Measurements from ENCODE around the gene LRP4. TPM values are rescaled to one million over a fixed set of nuclear protein-coding genes. Genes with fewer than 3 reads are reported as not detected.

The LRP4 gene
- total RNA-seq, 1 donor from 2014 or later = 49.3 TPM

DNA sequence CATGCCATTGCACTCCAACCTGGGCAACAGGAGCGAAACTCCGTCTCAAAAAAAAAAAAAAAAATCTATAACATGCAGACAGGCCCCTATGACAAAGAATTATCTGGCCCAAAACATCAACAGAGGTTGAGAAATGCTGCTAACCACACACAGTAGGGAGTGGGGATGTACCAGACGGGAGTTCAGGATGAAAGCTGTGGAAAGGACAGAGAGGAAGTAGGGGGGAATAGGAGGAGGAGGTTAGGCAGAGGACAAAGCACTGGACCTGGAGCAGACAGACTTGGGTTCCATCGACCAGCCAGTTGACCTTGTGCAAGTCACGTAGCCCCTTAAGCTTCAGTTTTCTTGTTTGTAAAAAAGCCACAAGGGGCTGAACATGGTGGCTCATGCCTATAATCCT lies 12.5 kb downstream of the LRP4 start:
- Mint-ChIP-seq H3K27ac (ENCODE audit: unreplicated experiment) (peak overlapping the region; percentile 74), H3K4me3 (ENCODE audit: unreplicated experiment) (no peak overlapping the region), H3K36me3 (ENCODE audit: unreplicated experiment) (peaks cover 2% of the 10 kb centered on the region), H3K27me3 (ENCODE audit: unreplicated experiment) (no peaks in the 10 kb centered on the region), H3K4me1 (ENCODE audit: unreplicated experiment) (peaks cover 55% of the 10 kb centered on the region), H3K9me3 (ENCODE audit: unreplicated experiment) (no peaks in the 10 kb centered on the region)
- TF ChIP-seq, protein P1, sequence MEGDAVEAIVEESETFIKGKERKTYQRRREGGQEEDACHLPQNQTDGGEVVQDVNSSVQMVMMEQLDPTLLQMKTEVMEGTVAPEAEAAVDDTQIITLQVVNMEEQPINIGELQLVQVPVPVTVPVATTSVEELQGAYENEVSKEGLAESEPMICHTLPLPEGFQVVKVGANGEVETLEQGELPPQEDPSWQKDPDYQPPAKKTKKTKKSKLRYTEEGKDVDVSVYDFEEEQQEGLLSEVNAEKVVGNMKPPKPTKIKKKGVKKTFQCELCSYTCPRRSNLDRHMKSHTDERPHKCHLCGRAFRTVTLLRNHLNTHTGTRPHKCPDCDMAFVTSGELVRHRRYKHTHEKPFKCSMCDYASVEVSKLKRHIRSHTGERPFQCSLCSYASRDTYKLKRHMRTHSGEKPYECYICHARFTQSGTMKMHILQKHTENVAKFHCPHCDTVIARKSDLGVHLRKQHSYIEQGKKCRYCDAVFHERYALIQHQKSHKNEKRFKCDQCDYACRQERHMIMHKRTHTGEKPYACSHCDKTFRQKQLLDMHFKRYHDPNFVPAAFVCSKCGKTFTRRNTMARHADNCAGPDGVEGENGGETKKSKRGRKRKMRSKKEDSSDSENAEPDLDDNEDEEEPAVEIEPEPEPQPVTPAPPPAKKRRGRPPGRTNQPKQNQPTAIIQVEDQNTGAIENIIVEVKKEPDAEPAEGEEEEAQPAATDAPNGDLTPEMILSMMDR (IDR thresholded peaks at IDR 0.05) = no peak
- no peak for DNase-seq (ENCODE audit: extremely low spot score, unreplicated experiment)

- H3K27me3 Mint-ChIP-seq (ENCODE audit: unreplicated experiment) = no peaks in the 10 kb centered on the region
- TF ChIP-seq, protein P1 (IDR thresholded peaks at IDR 0.05) = no peak
- peak; percentile 93 for DNase-seq (ENCODE audit: extremely low spot score, unreplicated experiment)
Observed at GRCh38 chr11:46903846-46904245, 14.5 kb downstream of the LRP4 start.

GRCh38 chr11:46902694-46903093 lies 15.7 kb downstream of the LRP4 start:
- Mint-ChIP-seq H3K4me1 (ENCODE audit: unreplicated experiment) (peaks cover 52% of the 10 kb centered on the region), H3K27ac (ENCODE audit: unreplicated experiment) (peak overlapping the region; percentile 54), H3K4me3 (ENCODE audit: unreplicated experiment) (no peak overlapping the region), H3K9me3 (ENCODE audit: unreplicated experiment) (no peaks in the 10 kb centered on the region), H3K36me3 (ENCODE audit: unreplicated experiment) (peaks cover 7% of the 10 kb centered on the region), H3K27me3 (ENCODE audit: unreplicated experiment) (no peaks in the 10 kb centered on the region)
- TF ChIP-seq, protein P1 (IDR thresholded peaks at IDR 0.05) = no peak
- DNase-seq (ENCODE audit: extremely low spot score, unreplicated experiment) = no peak

More at GRCh38 chr11:46903846-46904245, 14.5 kb downstream of the LRP4 start:
- Mint-ChIP-seq H3K27ac (ENCODE audit: unreplicated experiment) (peak overlapping the region; percentile 86), H3K36me3 (ENCODE audit: unreplicated experiment) (peaks cover 2% of the 10 kb centered on the region), H3K4me3 (ENCODE audit: unreplicated experiment) (no peak overlapping the region), H3K9me3 (ENCODE audit: unreplicated experiment) (no peaks in the 10 kb centered on the region), H3K4me1 (ENCODE audit: unreplicated experiment) (peaks cover 52% of the 10 kb centered on the region)

GRCh38 chr11:46901156-46901555 lies 17.2 kb downstream of the LRP4 start:
- no peak overlapping the region for H3K4me3 Mint-ChIP-seq (ENCODE audit: unreplicated experiment)

GRCh38 chr11:46900091-46900746 lies 18.1 kb downstream of the LRP4 start:
- H3K36me3 Mint-ChIP-seq (ENCODE audit: unreplicated experiment) = peaks cover 12% of the 10 kb centered on the region

More at GRCh38 chr11:46901156-46901555, 17.2 kb downstream of the LRP4 start:
- H3K27me3 Mint-ChIP-seq (ENCODE audit: unreplicated experiment) = no peaks in the 10 kb centered on the region
- H3K27ac Mint-ChIP-seq (ENCODE audit: unreplicated experiment) = no peak overlapping the region
- no peaks in the 10 kb centered on the region for H3K9me3 Mint-ChIP-seq (ENCODE audit: unreplicated experiment)
- H3K4me1 Mint-ChIP-seq (ENCODE audit: unreplicated experiment) = peaks cover 41% of the 10 kb centered on the region
- peaks cover 9% of the 10 kb centered on the region for H3K36me3 Mint-ChIP-seq (ENCODE audit: unreplicated experiment)
- TF ChIP-seq, protein P1 (IDR thresholded peaks at IDR 0.05) = no peak
- no peak for DNase-seq (ENCODE audit: extremely low spot score, unreplicated experiment)

More at GRCh38 chr11:46900091-46900746, 18.1 kb downstream of the LRP4 start:
- no peak for DNase-seq (ENCODE audit: extremely low spot score, unreplicated experiment)
- TF ChIP-seq, protein P1 (IDR thresholded peaks at IDR 0.05) = no peak
- Mint-ChIP-seq H3K4me1 (ENCODE audit: unreplicated experiment) (peaks cover 33% of the 10 kb centered on the region), H3K27me3 (ENCODE audit: unreplicated experiment) (no peaks in the 10 kb centered on the region), H3K9me3 (ENCODE audit: unreplicated experiment) (no peaks in the 10 kb centered on the region), H3K27ac (ENCODE audit: unreplicated experiment) (no peak overlapping the region), H3K4me3 (ENCODE audit: unreplicated experiment) (no peak overlapping the region)

Data from osteocyte (in vitro differentiated cells).